Activated CD4-positive, alpha-beta T cell treated with anti-CD3 and anti-CD28 coated beads, Interleukin-2, amount 10 ng/mL, durations not matched to agents 24 days and 14 days (primary cell): ENCODE measurements around the gene CYP2D6. TPM values are rescaled to one million over a fixed set of nuclear protein-coding genes. Genes with fewer than 3 reads are reported as not detected.
"Not testable (repeated sequence)": the region's sequence is repeated elsewhere in the genome, so short reads cannot be mapped to it uniquely, and the experiment has no call there.

Experiments used
- DNase-seq: peaks from one replicate; pipeline ENCODE4 v3.0.0; 2022
- H3K27ac Mint-ChIP-seq: one replicate; pipeline ENCODE4 v1.8.0; 2022; ENCODE audit warnings: mild to moderate bottlenecking, mixed read lengths
- H3K27me3 Mint-ChIP-seq: one replicate; pipeline ENCODE4 v1.8.0; 2022; ENCODE audit warnings: mixed read lengths
- H3K36me3 Mint-ChIP-seq: one replicate; pipeline ENCODE4 v1.8.0; 2022; ENCODE audit warnings: low read depth, mild to moderate bottlenecking, mixed read lengths
- H3K4me1 Mint-ChIP-seq: one replicate; pipeline ENCODE4 v1.8.0; 2021; ENCODE audit warnings: mixed read lengths
- H3K4me3 Mint-ChIP-seq: one replicate; pipeline ENCODE4 v1.8.0; 2022; ENCODE audit warnings: mild to moderate bottlenecking, moderate library complexity, mixed read lengths
- H3K9me3 Mint-ChIP-seq: one replicate; pipeline ENCODE4 v1.8.0; 2021; ENCODE audit warnings: mixed read lengths
- intact Hi-C: fragments of 100-400 bp; cut with micrococcal nuclease; formaldehyde crosslinking; loops from one replicate; pipeline ENCODE4 v1.15.1; 2023
- total RNA-seq: library from RNA; stranded (reverse); gene quantifications from 2 replicates; pipeline ENCODE4 v1.2.3, GENCODE V29; 2022

Gene CYP2D6
- 3.8 and 4.5 TPM in 2 replicates for total RNA-seq

GRCh38 chr22:42130639-42131431, at the start of gene CYP2D6:
Gene CYP2D6, minus strand, starts transcription at chr22:42130810. Its CDS starts 19 bp downstream, at chr22:42130791.
- intact Hi-C loops, H3K36me3 Mint-ChIP-seq, H3K27me3 Mint-ChIP-seq, H3K9me3 Mint-ChIP-seq, H3K27ac Mint-ChIP-seq, H3K4me3 Mint-ChIP-seq, H3K4me1 Mint-ChIP-seq: not testable (repeated sequence)
- peak; percentile 54 for DNase-seq

GRCh38 chr22:42179616-42180015, 49.0 kb upstream of the CYP2D6 start:
- no peaks in the 10 kb centered on the region for H3K9me3 Mint-ChIP-seq
- intact Hi-C loops, result loop anchor here (10.0 kb wide), 1 partner anchor 85 kb away; no protein-coding TSS in a partner anchor
- H3K4me3 Mint-ChIP-seq, result no peak overlapping the region
- H3K36me3 Mint-ChIP-seq, result peaks cover 28% of the 10 kb centered on the region
- H3K4me1 Mint-ChIP-seq, result peaks cover 64% of the 10 kb centered on the region
- H3K27ac Mint-ChIP-seq, result no peak overlapping the region
- H3K27me3 Mint-ChIP-seq, result no peaks in the 10 kb centered on the region
- DNase-seq, result no peak

GRCh38 chr22:42178910-42179519, 48.4 kb upstream of the CYP2D6 start:
- Mint-ChIP-seq H3K4me3 (no peak overlapping the region), H3K9me3 (no peaks in the 10 kb centered on the region), H3K27me3 (no peaks in the 10 kb centered on the region), H3K27ac (no peak overlapping the region), H3K36me3 (peaks cover 28% of the 10 kb centered on the region), H3K4me1 (peaks cover 63% of the 10 kb centered on the region)
- no peak for DNase-seq
- intact Hi-C loops, result loop anchor here (10.0 kb wide), 1 partner anchor 86 kb away; no protein-coding TSS in a partner anchor

GRCh38 chr22:42177891-42178336, 47.3 kb upstream of the CYP2D6 start:
- no peak overlapping the region for H3K4me3 Mint-ChIP-seq
- no peaks in the 10 kb centered on the region for H3K27me3 Mint-ChIP-seq
- H3K36me3 Mint-ChIP-seq, result peaks cover 28% of the 10 kb centered on the region
- H3K4me1 Mint-ChIP-seq, result peaks cover 56% of the 10 kb centered on the region
- no peaks in the 10 kb centered on the region for H3K9me3 Mint-ChIP-seq
- H3K27ac Mint-ChIP-seq, result peak overlapping the region; percentile 70
- no peak for DNase-seq
- intact Hi-C loops, result loop anchor here (10.0 kb wide), 1 partner anchor 87 kb away; no protein-coding TSS in a partner anchor

- DNase-seq, result no peak
- intact Hi-C loops, result loop anchor here (10.0 kb wide), 1 partner anchor 88 kb away; no protein-coding TSS in a partner anchor
- Mint-ChIP-seq H3K27me3 (no peaks in the 10 kb centered on the region), H3K9me3 (no peaks in the 10 kb centered on the region), H3K4me3 (no peak overlapping the region), H3K4me1 (peaks cover 51% of the 10 kb centered on the region), H3K27ac (peak overlapping the region; percentile 59), H3K36me3 (peaks cover 31% of the 10 kb centered on the region)
These were observed 45.8 kb upstream of the CYP2D6 start for GRCh38 chr22:42176255-42176915.

- no peak overlapping the region for H3K4me3 Mint-ChIP-seq
- H3K27ac Mint-ChIP-seq, result no peak overlapping the region
- no peaks in the 10 kb centered on the region for H3K27me3 Mint-ChIP-seq
- peaks cover 36% of the 10 kb centered on the region for H3K4me1 Mint-ChIP-seq
- H3K36me3 Mint-ChIP-seq, result peaks cover 37% of the 10 kb centered on the region
- no peaks in the 10 kb centered on the region for H3K9me3 Mint-ChIP-seq
- intact Hi-C loops, result loop anchor here (10.0 kb wide), 1 partner anchor 91 kb away; no protein-coding TSS in a partner anchor
- peak; percentile 70 for DNase-seq
These were observed 43.5 kb upstream of the CYP2D6 start for GRCh38 chr22:42174062-42174461.

GRCh38 chr22:42173183-42173926, 42.7 kb upstream of the CYP2D6 start:
- H3K27me3 Mint-ChIP-seq, result no peaks in the 10 kb centered on the region
- intact Hi-C loops, result loop anchor here (10.0 kb wide), 1 partner anchor 91 kb away; no protein-coding TSS in a partner anchor
- H3K27ac Mint-ChIP-seq, result no peak overlapping the region
- no peak overlapping the region for H3K4me3 Mint-ChIP-seq
- H3K9me3 Mint-ChIP-seq, result no peaks in the 10 kb centered on the region
- peaks cover 34% of the 10 kb centered on the region for H3K36me3 Mint-ChIP-seq
- no peak for DNase-seq
- peaks cover 31% of the 10 kb centered on the region for H3K4me1 Mint-ChIP-seq

GRCh38 chr22:42172773-42173172, 42.2 kb upstream of the CYP2D6 start:
- H3K4me3 Mint-ChIP-seq, result no peak overlapping the region

GRCh38 chr22:42171946-42172719, 41.5 kb upstream of the CYP2D6 start:
- H3K9me3 Mint-ChIP-seq, result no peaks in the 10 kb centered on the region
- peaks cover 20% of the 10 kb centered on the region for H3K4me1 Mint-ChIP-seq
- H3K27ac Mint-ChIP-seq, result no peak overlapping the region
- intact Hi-C loops, result loop anchor here (10.0 kb wide), 1 partner anchor 93 kb away; no protein-coding TSS in a partner anchor
- no peak overlapping the region for H3K4me3 Mint-ChIP-seq
- H3K27me3 Mint-ChIP-seq, result no peaks in the 10 kb centered on the region
- peaks cover 22% of the 10 kb centered on the region for H3K36me3 Mint-ChIP-seq
- no peak for DNase-seq

More at GRCh38 chr22:42172773-42173172, 42.2 kb upstream of the CYP2D6 start:
- Mint-ChIP-seq H3K27ac (no peak overlapping the region), H3K9me3 (no peaks in the 10 kb centered on the region), H3K4me1 (peaks cover 26% of the 10 kb centered on the region), H3K27me3 (no peaks in the 10 kb centered on the region), H3K36me3 (peaks cover 28% of the 10 kb centered on the region)
- intact Hi-C loops, result loop anchor here (10.0 kb wide), 1 partner anchor 92 kb away; no protein-coding TSS in a partner anchor
- DNase-seq, result no peak

- H3K36me3 Mint-ChIP-seq, result peaks cover 22% of the 10 kb centered on the region
- intact Hi-C loops, result loop anchor here (10.0 kb wide), 1 partner anchor 93 kb away; no protein-coding TSS in a partner anchor
- peaks cover 16% of the 10 kb centered on the region for H3K4me1 Mint-ChIP-seq
- no peaks in the 10 kb centered on the region for H3K27me3 Mint-ChIP-seq
- no peak for DNase-seq
- H3K4me3 Mint-ChIP-seq, result no peak overlapping the region
- H3K27ac Mint-ChIP-seq, result peak overlapping the region; percentile 12
- no peaks in the 10 kb centered on the region for H3K9me3 Mint-ChIP-seq
These were observed 40.8 kb upstream of the CYP2D6 start for GRCh38 chr22:42171417-42171816.

GRCh38 chr22:42170946-42171345, 40.3 kb upstream of the CYP2D6 start:
- intact Hi-C loops, result loop anchor here (10.0 kb wide), 1 partner anchor 94 kb away; no protein-coding TSS in a partner anchor
- peaks cover 19% of the 10 kb centered on the region for H3K36me3 Mint-ChIP-seq
- H3K4me3 Mint-ChIP-seq, result no peak overlapping the region
- no peak overlapping the region for H3K27ac Mint-ChIP-seq
- H3K4me1 Mint-ChIP-seq, result peaks cover 14% of the 10 kb centered on the region
- DNase-seq, result no peak
- H3K27me3 Mint-ChIP-seq, result no peaks in the 10 kb centered on the region
- no peaks in the 10 kb centered on the region for H3K9me3 Mint-ChIP-seq

GRCh38 chr22:42169055-42169469, 38.5 kb upstream of the CYP2D6 start:
- H3K4me1 Mint-ChIP-seq, result peaks cover 10% of the 10 kb centered on the region
- no peaks in the 10 kb centered on the region for H3K9me3 Mint-ChIP-seq
- no peaks in the 10 kb centered on the region for H3K27me3 Mint-ChIP-seq
- intact Hi-C loops, result loop anchor here (1.0 to 10.0 kb wide), 3 partner anchors 46 to 268 kb away; partner anchors contain the start of gene NDUFA6
- no peak overlapping the region for H3K4me3 Mint-ChIP-seq
- peak overlapping the region; percentile 29 for H3K27ac Mint-ChIP-seq
- peak; percentile 89 for DNase-seq
- peaks cover 25% of the 10 kb centered on the region for H3K36me3 Mint-ChIP-seq
